Measurements from ENCODE around the gene USPL1. TPM values are rescaled to one million over a fixed set of nuclear protein-coding genes. Genes with fewer than 3 reads are reported as not detected.
"Not testable (repeated sequence)": the region's sequence is repeated elsewhere in the genome, so short reads cannot be mapped to it uniquely, and the experiment has no call there.

USPL1 gene
- polyA plus RNA-seq, 2 of the 4 experiments (the other 2 are of a cell fraction) = 7.6 to 22.7 TPM

GRCh38 chr13:30647824-30648521 lies 30.3 kb downstream of the USPL1 start:
- Histone ChIP-seq H3K9me3 (no peaks in the 10 kb centered on the region), H3K4me2 (no peak overlapping the region), H3K27ac (no peak overlapping the region), H3K4me3 (no peak overlapping the region), H3K4me1 (no peaks in the 10 kb centered on the region)
- TF ChIP-seq FOXS1 (CRISPR knock-in tag; IDR thresholded peaks at IDR 0.05) (no peak), CTCF (IDR thresholded peaks at IDR 0.05) (no peak), E2F6 (IDR thresholded peaks at IDR 0.05; ENCODE audit: borderline replicate concordance, low read depth) (no peak), EHMT2 (IDR thresholded peaks at IDR 0.05; ENCODE audit: low read depth) (no peak), TFCP2L1 (CRISPR knock-in tag; IDR thresholded peaks at IDR 0.05) (no peak), ATOH8 (CRISPR knock-in tag; IDR thresholded peaks at IDR 0.05; ENCODE audit: low read depth) (no peak), RFX5 (IDR thresholded peaks at IDR 0.05) (no peak), HDAC2 (IDR thresholded peaks at IDR 0.05) (no peak), HES2 (IDR thresholded peaks at IDR 0.05) (no peak), SREBF2 (IDR thresholded peaks at IDR 0.05) (no peak), ZFP36 (IDR thresholded peaks at IDR 0.05; ENCODE audit: borderline replicate concordance, partially characterized antibody) (no peak), HEYL (CRISPR knock-in tag; IDR thresholded peaks at IDR 0.05) (no peak), JUN (IDR thresholded peaks at IDR 0.05) (no peak), BCL3 (IDR thresholded peaks at IDR 0.05) (no peak), ESRRA (IDR thresholded peaks at IDR 0.05; ENCODE audit: borderline replicate concordance, low read length) (no peak)
- POLR2A ChIA-PET = no interaction called here
- CTCF ChIA-PET = no interaction called here
- ATAC-seq (no peak), FAIRE-seq (no peak), DNase-seq (ENCODE audit: low read depth in 1 of 2, low spot score in 1 of 2) (no peak)
- WGBS (ENCODE audit: missing lambda C conversion rate) = 88% methylated on average over 6 of the region's 6 CpGs

- POLR2A ChIA-PET = no interaction called here
- WGBS (ENCODE audit: missing lambda C conversion rate) = 83% methylated on average over 4 of the region's 4 CpGs
- Histone ChIP-seq H3K27ac (no peak overlapping the region), H3K4me3 (no peak overlapping the region), H3K4me2 (no peak overlapping the region), H3K4me1 (no peaks in the 10 kb centered on the region), H3K9me3 (no peaks in the 10 kb centered on the region)
- TF ChIP-seq ZNF302 (CRISPR knock-in tag; IDR thresholded peaks at IDR 0.05) (no peak), MAFK (IDR thresholded peaks at IDR 0.05; ENCODE audit: partially characterized antibody) (no peak), E2F6 (IDR thresholded peaks at IDR 0.05; ENCODE audit: borderline replicate concordance, low read depth) (no peak), MAX (IDR thresholded peaks at IDR 0.05) (no peak), RCOR1 (IDR thresholded peaks at IDR 0.05; ENCODE audit: low read depth, low read length) (no peak)
- FAIRE-seq (no peak), ATAC-seq (no peak), DNase-seq (ENCODE audit: low read depth in 1 of 2, low spot score in 1 of 2) (no peak)
- CTCF ChIA-PET = no interaction called here
Measured at GRCh38 chr13:30648522-30649012, 30.8 kb downstream of the USPL1 start.

- H3K4me3 ChIP-seq; H3K4me1 ChIP-seq; FAIRE-seq; H3K9me3 ChIP-seq; DNase-seq (ENCODE audit: low read depth in 1 of 2, low spot score in 1 of 2); POLR2A ChIA-PET; H3K4me2 ChIP-seq; ATAC-seq; H3K27ac ChIP-seq: not testable (repeated sequence)
- CTCF ChIA-PET = interaction anchor here (1.7 kb wide), 1 partner anchor 393 kb away, joined by 4 read pairs; no protein-coding TSS in a partner anchor
- WGBS (ENCODE audit: missing lambda C conversion rate) = 91% methylated on average over 5 of the region's 5 CpGs
Measured at GRCh38 chr13:30651648-30652047, 33.9 kb downstream of the USPL1 start.

Data from A549 (cell line).